Stimulated activated CD8-positive, alpha-beta memory T cell treated with anti-CD3 and anti-CD28 coated beads, Interleukin-15, amount 100 ng/mL, for 4 hours (primary cell): ENCODE results near the gene POMT1.

Experiments
- DNase-seq, 2 donors: peaks; one replicate each; pipeline ENCODE4 v3.0.0-alpha.2; 2020; ENCODE audit warnings: low read depth in 2 of 2

Gene POMT1

GRCh38 chr9:131477367-131477766 is 25.4 kb upstream of the POMT1 start:
- DNase-seq = no peak

- DNase-seq = no peak
Measured at GRCh38 chr9:131477816-131478419, 24.8 kb upstream of the POMT1 start.

DNA sequence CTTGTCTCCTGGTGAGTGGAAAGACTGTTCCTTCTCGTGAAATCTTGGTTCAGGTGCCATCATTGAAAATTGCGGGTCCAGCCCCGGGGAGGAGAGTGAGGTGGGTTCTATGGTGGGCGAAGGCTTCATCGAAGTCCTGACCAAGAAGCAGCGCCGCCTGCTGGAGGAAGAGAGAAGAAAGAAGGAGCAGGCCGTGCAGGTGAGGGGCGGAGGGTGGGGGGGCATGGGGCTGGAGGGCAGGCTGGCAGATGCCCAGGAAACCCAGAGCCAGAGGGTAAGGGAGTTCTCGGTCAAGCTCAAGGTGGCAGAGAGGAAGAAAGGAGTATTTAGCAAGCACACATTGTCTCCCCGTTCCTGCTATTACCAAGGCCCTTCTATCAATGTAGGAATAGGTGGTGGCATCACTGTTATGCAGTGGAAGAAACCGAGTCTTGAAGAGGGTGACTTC is 24.3 kb upstream of the POMT1 start:
- DNase-seq = peak; percentile 18 to 26

DNA sequence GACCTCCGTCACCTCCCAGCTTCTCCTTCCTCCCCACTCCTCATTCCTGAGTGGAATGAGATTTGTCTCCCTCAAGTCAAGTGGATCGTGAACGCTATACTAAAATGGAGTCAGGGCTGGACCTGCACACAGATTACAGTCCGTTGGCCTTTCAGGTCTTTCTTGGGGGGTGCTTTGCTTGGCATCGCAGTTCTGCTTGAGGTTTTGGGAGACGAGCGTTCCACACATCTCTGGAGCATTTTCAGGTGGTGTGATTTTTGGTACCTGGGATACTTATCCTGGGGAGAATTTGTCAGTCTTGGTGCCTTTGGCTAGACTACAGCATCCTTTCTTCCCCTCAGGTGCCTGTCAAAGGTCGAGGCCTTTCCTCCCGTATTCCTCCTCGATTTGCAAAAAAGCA is 23.8 kb upstream of the POMT1 start:
- DNase-seq = no peak

- no peak for DNase-seq
Measured at GRCh38 chr9:131480258-131480657, 22.5 kb upstream of the POMT1 start.

- no peak for DNase-seq
Measured at GRCh38 chr9:131481441-131482342, 21.0 kb upstream of the POMT1 start.

DNA sequence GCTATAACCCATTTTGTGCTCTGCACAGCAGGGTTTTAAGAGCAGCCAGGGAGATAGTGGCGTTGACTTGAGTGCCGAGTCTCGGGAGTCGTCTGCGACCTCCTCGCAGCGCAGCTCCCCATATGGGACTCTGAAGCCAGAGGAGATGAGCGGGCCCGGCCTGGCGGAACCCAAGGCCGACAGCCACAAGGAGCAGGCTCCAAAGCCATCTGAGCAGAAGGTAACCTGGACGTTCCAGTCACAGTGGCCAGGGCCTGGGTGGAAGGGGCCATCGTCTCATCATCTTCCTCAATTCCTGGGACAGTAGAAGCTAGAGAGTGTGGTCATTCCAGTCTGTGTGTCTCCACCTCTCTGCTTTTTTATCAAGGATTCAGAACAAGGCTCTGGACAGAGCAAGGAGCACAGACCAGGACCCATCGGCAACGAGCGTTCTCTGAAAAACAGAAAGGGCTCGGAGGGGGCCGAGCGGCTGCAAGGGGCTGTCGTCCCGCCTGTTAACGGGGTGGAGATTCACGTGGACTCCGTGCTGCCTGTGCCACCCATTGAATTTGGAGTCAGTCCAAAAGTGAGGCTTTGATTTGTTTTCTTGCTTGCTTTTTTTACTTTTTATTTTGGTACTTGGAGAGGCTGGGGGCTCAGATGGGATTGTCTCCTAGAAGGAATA is 20.2 kb upstream of the POMT1 start:
- no peak for DNase-seq

- no peak for DNase-seq
Measured at GRCh38 chr9:131483319-131484050, 19.2 kb upstream of the POMT1 start.

DNA sequence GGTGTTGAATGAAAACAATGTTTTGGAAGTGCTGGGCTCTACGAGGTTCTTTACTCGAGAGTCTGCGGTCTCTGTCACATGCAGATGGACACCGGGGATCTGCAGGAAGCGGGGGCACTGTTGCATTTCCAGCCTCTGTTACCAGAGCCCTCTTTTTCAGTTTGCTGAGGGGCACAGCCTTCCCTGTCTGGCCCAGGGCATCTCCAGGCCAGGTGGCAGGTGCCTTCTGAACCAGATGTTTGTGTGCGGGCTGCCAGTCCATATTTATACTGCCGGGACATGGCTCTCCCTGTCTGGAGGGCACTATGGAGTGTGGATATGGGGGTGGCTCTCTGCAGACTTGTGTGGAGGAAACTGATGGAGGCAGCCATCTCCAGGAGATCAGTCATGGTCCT is 18.7 kb upstream of the POMT1 start:
- DNase-seq = no peak

- no peak for DNase-seq
Measured at GRCh38 chr9:131484560-131485185, 18.0 kb upstream of the POMT1 start.

GRCh38 chr9:131485206-131485605 is 17.5 kb upstream of the POMT1 start:
- no peak for DNase-seq

GRCh38 chr9:131485728-131486422 is 16.8 kb upstream of the POMT1 start:
- no peak for DNase-seq

GRCh38 chr9:131487001-131487400 is 15.7 kb upstream of the POMT1 start:
- DNase-seq = no peak

DNA sequence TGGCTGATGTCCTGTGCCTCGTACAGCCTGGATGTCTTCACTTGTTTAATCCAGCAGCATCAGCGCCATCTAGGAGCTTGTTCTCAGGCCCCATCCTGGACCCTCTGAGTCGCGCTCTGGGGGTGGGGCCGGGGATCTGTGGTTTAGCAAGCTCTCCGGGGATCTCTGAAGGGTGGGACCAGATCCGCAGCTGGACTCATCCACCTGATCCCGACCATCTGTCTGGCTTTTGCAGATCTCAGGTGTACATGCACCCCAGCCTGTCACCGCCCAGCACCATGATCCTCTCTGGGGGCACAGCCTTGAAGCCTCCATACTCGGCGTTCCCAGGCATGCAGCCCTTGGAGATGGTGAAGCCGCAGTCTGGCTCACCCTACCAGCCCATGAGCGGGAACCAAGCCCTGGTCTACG is 15.1 kb upstream of the POMT1 start:
- no peak for DNase-seq

- DNase-seq = no peak
Measured at GRCh38 chr9:131490514-131490913, 12.2 kb upstream of the POMT1 start.

DNA sequence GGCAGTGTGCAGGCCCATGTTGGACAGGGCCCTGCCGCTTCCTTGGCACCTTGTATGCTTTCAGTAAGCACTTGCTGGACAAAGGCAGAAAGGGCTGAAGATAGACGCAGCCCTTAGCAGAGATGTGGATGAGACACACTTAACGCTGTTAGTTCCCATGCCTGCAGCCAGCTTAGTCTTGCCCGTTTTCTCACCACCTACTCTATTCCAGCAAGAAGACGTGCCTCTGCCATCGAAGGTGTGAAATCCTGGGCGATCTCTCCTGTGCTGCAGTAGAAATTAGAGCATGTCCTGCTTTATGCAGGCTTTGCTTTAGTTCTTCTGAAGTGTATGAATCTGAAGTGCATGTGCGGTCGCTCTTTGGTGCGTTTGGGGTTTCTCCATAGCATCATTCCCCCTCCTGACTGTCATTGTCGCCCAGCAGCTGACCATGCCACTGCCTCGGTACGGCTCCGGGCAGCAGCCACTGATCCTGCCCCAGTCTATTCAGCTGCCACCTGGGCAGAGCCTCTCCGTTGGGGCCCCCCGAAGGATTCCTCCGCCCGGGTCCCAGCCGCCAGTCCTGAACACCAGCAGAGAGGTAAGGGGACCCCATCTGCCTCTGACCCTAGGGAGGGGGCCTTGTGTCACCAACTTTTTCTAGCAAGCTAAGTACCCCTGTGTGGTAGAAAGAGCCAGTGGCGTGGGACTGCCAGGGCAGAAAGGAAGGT is 11.6 kb upstream of the POMT1 start:
- DNase-seq = no peak

DNA sequence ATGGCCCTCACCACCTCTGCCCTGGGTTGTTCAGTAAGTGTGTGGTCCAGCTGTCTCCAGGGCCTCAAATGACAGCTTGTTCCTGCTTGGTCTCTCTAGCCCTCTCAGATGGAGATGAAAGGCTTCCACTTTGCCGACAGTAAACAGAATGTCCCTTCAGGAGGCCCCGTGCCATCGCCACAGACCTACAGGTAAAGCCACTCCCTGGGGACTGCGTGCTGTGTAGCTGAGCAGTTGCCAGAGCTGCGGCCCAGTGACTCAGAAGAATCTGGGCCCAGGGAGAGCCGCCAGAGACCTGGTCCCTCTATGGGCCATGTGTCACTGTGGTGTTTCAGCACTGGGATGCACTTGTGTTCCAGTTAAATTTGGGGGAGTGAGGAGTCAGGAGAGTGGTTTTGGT is 10.6 kb upstream of the POMT1 start:
- no peak for DNase-seq

DNA sequence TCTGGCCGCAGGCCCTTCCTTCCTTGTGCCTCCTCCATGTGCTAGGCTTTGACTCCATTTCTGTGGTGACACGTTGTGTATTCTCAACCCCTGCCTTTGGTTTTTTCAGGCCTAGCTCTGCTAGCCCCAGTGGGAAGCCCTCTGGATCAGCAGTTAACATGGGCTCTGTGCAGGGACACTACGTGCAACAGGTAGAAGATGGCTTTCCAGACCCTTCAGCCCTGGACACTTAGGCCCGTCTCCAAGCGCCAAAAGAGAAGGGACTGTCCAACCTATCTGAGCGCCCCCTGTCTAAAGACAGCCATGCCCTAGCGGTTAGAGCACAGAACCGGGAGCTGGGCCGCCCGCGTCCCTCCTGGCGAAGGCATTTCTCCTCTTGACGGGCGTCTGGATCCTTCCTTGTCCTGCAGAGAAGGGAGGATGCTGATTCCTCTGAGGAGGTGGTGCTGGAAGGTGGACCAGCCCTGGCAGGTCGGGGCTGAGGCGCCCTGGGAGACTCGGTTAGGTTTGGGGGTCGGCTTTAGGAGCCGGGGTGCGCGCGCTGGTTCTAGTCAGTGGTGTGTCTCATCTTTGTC is 8.3 kb upstream of the POMT1 start:
- DNase-seq = no peak

GRCh38 chr9:131495785-131496184 is 6.9 kb upstream of the POMT1 start:
- DNase-seq = no peak

GRCh38 chr9:131496844-131497405 is 5.8 kb upstream of the POMT1 start:
- no peak for DNase-seq
